Neural progenitor cell (in vitro differentiated cells): ENCODE results near the gene LTBP1. TPM values are rescaled to one million over a fixed set of nuclear protein-coding genes. Genes with fewer than 3 reads are reported as not detected.
"Not testable (repeated sequence)": the region's sequence is repeated elsewhere in the genome, so short reads cannot be mapped to it uniquely, and the experiment has no call there.

ENCODE experiments used
- DNase-seq: peaks from one replicate; pipeline ENCODE4 v3.0.0-alpha.2; 2016; ENCODE audit warnings: low spot score
- H2AFZ ChIP-seq: fragments of 200-600 bp; sonication (generic); replicated peaks from 2 replicates; pipeline ENCODE4 v1.6.1; 2016; ENCODE audit warnings: antibody characterized with exemption
- H3F3A ChIP-seq: fragments of 200-600 bp; sonication (generic); 2 replicates; pipeline ENCODE4 v1.6.1; 2016; ENCODE audit warnings: antibody characterized with exemption, low read depth
- H3K27ac ChIP-seq: fragments of 200-600 bp; sonication (generic); 2 replicates; pipeline ENCODE4 v1.5.1; 2016; ENCODE audit warnings: mild to moderate bottlenecking
- H3K27me3 ChIP-seq: fragments of 200-600 bp; sonication (generic); 2 replicates; pipeline ENCODE4 v1.6.1; 2016; ENCODE audit warnings: mild to moderate bottlenecking, moderate library complexity
- H3K36me3 ChIP-seq: fragments of 200-600 bp; sonication (generic); 2 replicates; pipeline ENCODE4 v1.5.1; 2016
- H3K4me1 ChIP-seq: fragments of 200-600 bp; sonication (generic); 2 replicates; pipeline ENCODE4 v1.6.1; 2016; ENCODE audit warnings: mixed run types
- H3K4me2 ChIP-seq: fragments of 200-600 bp; sonication (generic); 2 replicates; pipeline ENCODE4 v1.6.1; 2016
- H3K4me3 ChIP-seq: fragments of 200-600 bp; sonication (generic); 2 replicates; pipeline ENCODE4 v1.5.1; 2016
- H3K79me2 ChIP-seq: fragments of 200-600 bp; sonication (generic); 2 replicates; pipeline ENCODE4 v1.6.1; 2016; ENCODE audit warnings: low read depth
- H3K9ac ChIP-seq: fragments of 200-600 bp; sonication (generic); 2 replicates; pipeline ENCODE4 v1.6.1; 2016
- H3K9me3 ChIP-seq: fragments of 200-600 bp; sonication (generic); 2 replicates; pipeline ENCODE4 v1.5.1; 2016; ENCODE audit warnings: low read depth
- H4K20me1 ChIP-seq: fragments of 200-600 bp; sonication (generic); 2 replicates; pipeline ENCODE4 v1.6.1; 2016; ENCODE audit warnings: low read depth
- H3K27ac Mint-ChIP-seq: 3 replicates; pipeline ENCODE4 v1.8.0; 2021; ENCODE audit warnings: mixed read lengths
- H3K27me3 Mint-ChIP-seq: 2 replicates; pipeline ENCODE4 v1.8.0; 2022; ENCODE audit warnings: low read depth, mild to moderate bottlenecking, inconsistent platforms, moderate library complexity, mixed read lengths; ENCODE audit not compliant: insufficient read depth
- H3K36me3 Mint-ChIP-seq: 3 replicates; pipeline ENCODE4 v1.8.0; 2021; ENCODE audit warnings: mixed read lengths
- H3K4me1 Mint-ChIP-seq: 3 replicates; pipeline ENCODE4 v1.8.0; 2021; ENCODE audit warnings: mixed read lengths
- H3K4me3 Mint-ChIP-seq: 3 replicates; pipeline ENCODE4 v1.8.0; 2021; ENCODE audit warnings: mild to moderate bottlenecking, moderate library complexity, mixed read lengths
- H3K9me3 Mint-ChIP-seq: 3 replicates; pipeline ENCODE4 v1.8.0; 2020; ENCODE audit warnings: mixed read lengths
- EZH2 ChIP-seq: fragments of 200-600 bp; sonication (generic); IDR thresholded peaks from 2 replicates; pipeline ENCODE4 v1.6.1; 2017; ENCODE audit warnings: antibody characterized with exemption, mild to moderate bottlenecking, moderate library complexity
- EZH2phosphoT487 ChIP-seq: fragments of 200-600 bp; sonication (generic); IDR thresholded peaks from 2 replicates; pipeline ENCODE4 v1.6.1; 2017; ENCODE audit warnings: antibody characterized with exemption
- total RNA-seq: library from RNA; depleted of rRNA; stranded (reverse); fragments of >200 nt; gene quantifications from 2 replicates; pipeline ENCODE4 v1.2.3, GENCODE V29; 2015; ENCODE audit warnings: low replicate concordance
- TF ChIP-seq, protein P1 (sequence below): fragments of 200-600 bp; sonication (generic); IDR thresholded peaks from 2 replicates; pipeline ENCODE4 v1.5.1; 2017; ENCODE audit warnings: antibody characterized with exemption, mild to moderate bottlenecking

The LTBP1 gene
- total RNA-seq, 1 donor from 2014 or later, result 50.5 TPM

DNA sequence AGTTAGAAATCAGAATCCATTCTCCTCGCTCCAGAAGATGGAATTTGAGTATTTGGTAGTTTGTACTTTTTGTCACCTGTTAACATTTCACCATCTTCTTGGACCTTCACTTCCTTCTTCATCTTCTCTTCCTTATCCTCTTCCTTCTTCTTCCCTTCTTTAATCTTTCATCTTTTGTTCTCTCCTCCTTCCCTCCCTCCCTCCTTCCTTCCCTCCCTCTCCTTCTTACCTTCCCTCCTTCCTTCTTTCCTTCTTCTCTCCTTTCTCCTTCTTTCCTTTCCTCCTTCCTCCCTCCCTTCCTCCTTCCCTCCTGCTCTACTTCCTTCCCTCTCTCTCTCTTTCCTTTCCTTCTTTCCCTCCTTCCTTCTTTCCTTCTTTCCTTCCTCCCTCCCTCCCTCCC lies 31.1 kb upstream of the LTBP1 start:
- no peak for TF ChIP-seq EZH2phosphoT487
- TF ChIP-seq, protein P1, sequence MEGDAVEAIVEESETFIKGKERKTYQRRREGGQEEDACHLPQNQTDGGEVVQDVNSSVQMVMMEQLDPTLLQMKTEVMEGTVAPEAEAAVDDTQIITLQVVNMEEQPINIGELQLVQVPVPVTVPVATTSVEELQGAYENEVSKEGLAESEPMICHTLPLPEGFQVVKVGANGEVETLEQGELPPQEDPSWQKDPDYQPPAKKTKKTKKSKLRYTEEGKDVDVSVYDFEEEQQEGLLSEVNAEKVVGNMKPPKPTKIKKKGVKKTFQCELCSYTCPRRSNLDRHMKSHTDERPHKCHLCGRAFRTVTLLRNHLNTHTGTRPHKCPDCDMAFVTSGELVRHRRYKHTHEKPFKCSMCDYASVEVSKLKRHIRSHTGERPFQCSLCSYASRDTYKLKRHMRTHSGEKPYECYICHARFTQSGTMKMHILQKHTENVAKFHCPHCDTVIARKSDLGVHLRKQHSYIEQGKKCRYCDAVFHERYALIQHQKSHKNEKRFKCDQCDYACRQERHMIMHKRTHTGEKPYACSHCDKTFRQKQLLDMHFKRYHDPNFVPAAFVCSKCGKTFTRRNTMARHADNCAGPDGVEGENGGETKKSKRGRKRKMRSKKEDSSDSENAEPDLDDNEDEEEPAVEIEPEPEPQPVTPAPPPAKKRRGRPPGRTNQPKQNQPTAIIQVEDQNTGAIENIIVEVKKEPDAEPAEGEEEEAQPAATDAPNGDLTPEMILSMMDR, result no peak
- no peak for TF ChIP-seq EZH2
- DNase-seq, result no peak
- H3K4me3 ChIP-seq, result no peak overlapping the region
- H3K4me1 ChIP-seq, result no peaks in the 10 kb centered on the region
- no peaks in the 10 kb centered on the region for H3K9me3 ChIP-seq
- H4K20me1 ChIP-seq, result no peaks in the 10 kb centered on the region
- Mint-ChIP-seq H3K4me1 (no peaks in the 10 kb centered on the region), H3K27me3 (no peaks in the 10 kb centered on the region), H3K4me3 (no peak overlapping the region), H3K27ac (no peak overlapping the region), H3K36me3 (no peaks in the 10 kb centered on the region), H3K9me3 (peaks cover 2% of the 10 kb centered on the region)
- no peak overlapping the region for H3K4me2 ChIP-seq
- no peaks in the 10 kb centered on the region for H3K27me3 ChIP-seq
- H3K36me3 ChIP-seq, result no peaks in the 10 kb centered on the region
- H3K79me2 ChIP-seq, result no peaks in the 10 kb centered on the region
- H3F3A ChIP-seq, result no peaks in the 10 kb centered on the region
- H3K27ac ChIP-seq, result no peak overlapping the region
- H2AFZ ChIP-seq, result no peak overlapping the region
- no peak overlapping the region for H3K9ac ChIP-seq

DNA sequence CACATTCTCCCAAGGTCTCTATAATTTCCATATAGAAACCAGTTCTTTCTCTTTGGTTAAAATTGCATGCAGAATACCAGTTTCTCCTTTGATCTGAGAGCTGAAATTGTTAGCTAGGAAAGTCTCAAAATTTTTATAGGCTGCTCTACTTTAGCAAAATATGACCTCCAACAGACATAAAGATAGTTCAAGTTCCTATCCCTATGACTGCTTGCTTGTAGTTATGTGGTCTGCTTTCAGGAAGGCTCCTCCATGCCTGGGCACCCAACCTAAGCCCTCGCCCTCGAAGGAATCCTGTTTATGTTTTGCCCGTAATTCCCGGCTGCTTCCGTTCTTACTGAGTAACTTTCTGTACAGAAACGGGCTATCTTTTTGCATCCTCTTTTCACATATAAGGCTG lies 28.0 kb upstream of the LTBP1 start:
- Mint-ChIP-seq H3K4me1 (no peaks in the 10 kb centered on the region), H3K4me3 (no peak overlapping the region), H3K27me3 (peaks cover 3% of the 10 kb centered on the region), H3K36me3 (no peaks in the 10 kb centered on the region), H3K27ac (no peak overlapping the region), H3K9me3 (peaks cover 3% of the 10 kb centered on the region)
- Histone ChIP-seq H3F3A (no peaks in the 10 kb centered on the region), H3K4me2 (no peak overlapping the region), H3K4me1 (no peaks in the 10 kb centered on the region), H3K27me3 (no peaks in the 10 kb centered on the region), H3K36me3 (no peaks in the 10 kb centered on the region), H4K20me1 (no peaks in the 10 kb centered on the region), H3K27ac (no peak overlapping the region), H3K79me2 (no peaks in the 10 kb centered on the region), H3K4me3 (no peak overlapping the region), H3K9ac (no peak overlapping the region), H2AFZ (no peak overlapping the region), H3K9me3 (no peaks in the 10 kb centered on the region)
- TF ChIP-seq EZH2, result no peak
- no peak for TF ChIP-seq EZH2phosphoT487
- TF ChIP-seq, protein P1, result no peak
- no peak for DNase-seq

GRCh38 chr2:32919901-32920300 lies 26.9 kb upstream of the LTBP1 start:
- H3K27ac Mint-ChIP-seq, H3K4me2 ChIP-seq, H3K9ac ChIP-seq, H3K27me3 ChIP-seq, H3K27me3 Mint-ChIP-seq, H3K27ac ChIP-seq, H2AFZ ChIP-seq, H3K9me3 Mint-ChIP-seq, H3K36me3 Mint-ChIP-seq, H3F3A ChIP-seq, H3K36me3 ChIP-seq, H3K9me3 ChIP-seq, H4K20me1 ChIP-seq, H3K4me1 ChIP-seq, H3K4me3 ChIP-seq, H3K4me3 Mint-ChIP-seq, DNase-seq, H3K79me2 ChIP-seq, H3K4me1 Mint-ChIP-seq: not testable (repeated sequence)

DNA sequence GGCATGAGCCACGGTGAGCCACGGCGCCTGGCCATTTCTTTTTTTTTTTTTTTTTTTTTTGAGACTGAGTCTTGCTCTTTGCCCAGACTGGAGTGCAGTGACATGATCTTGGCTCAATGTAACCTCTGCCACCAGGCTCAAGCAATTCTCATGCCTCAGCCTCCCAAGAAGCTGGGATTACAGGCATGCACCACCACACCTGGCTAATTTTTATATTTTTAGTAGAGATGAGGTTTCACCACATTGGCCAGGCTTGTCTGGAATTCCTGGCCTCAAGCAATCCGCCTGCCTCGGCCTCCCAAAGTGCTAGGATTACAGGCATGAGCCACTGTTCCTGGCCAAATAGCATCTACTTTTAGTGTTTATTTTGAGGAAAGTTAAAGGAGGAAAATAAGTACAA lies 25.3 kb upstream of the LTBP1 start:
- not testable (repeated sequence) for H3K27me3 Mint-ChIP-seq, H4K20me1 ChIP-seq, H3K4me3 Mint-ChIP-seq, DNase-seq, H3K79me2 ChIP-seq, H3F3A ChIP-seq, H2AFZ ChIP-seq, H3K9me3 Mint-ChIP-seq, H3K4me2 ChIP-seq, H3K9me3 ChIP-seq, H3K9ac ChIP-seq, H3K36me3 Mint-ChIP-seq, H3K4me3 ChIP-seq, H3K4me1 Mint-ChIP-seq, H3K36me3 ChIP-seq, H3K4me1 ChIP-seq, H3K27me3 ChIP-seq, H3K27ac Mint-ChIP-seq, H3K27ac ChIP-seq
